ENCODE results near the gene KCNK10. TPM values are rescaled to one million over a fixed set of nuclear protein-coding genes. Genes with fewer than 3 reads are reported as not detected.

Gene KCNK10
- total RNA-seq, 1 donor from 2014 or later: not detected

DNA sequence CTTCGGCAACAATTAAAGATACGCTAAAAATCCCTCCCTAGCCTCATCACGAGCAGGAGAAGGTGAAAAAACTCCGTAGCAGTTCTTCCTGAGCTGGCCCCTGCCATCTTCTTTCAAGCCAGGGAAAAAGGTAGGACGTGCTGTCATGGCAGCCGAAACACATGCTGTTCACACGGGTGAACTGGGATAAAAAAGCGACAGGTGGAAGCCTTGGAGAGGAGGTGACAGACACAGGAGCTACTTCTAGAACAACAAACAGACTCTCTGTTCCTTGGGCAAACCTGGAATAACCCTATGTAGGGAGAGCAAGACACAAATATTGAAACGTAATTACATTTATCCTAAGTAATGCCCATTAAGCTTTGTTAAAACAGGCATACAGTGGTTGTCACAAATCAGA, 81.3 kb downstream of the KCNK10 start:
- H3K36me3 Mint-ChIP-seq: no peaks in the 10 kb centered on the region
- H3K27ac Mint-ChIP-seq: no peak overlapping the region
- no peaks in the 10 kb centered on the region for H3K4me1 Mint-ChIP-seq
- H3K4me3 Mint-ChIP-seq: no peak overlapping the region
- DNase-seq (ENCODE audit: low spot score in 2 of 2, unreplicated experiment in 2 of 2): no peak
- H3K9me3 Mint-ChIP-seq: no peaks in the 10 kb centered on the region
- TF ChIP-seq, protein P1, sequence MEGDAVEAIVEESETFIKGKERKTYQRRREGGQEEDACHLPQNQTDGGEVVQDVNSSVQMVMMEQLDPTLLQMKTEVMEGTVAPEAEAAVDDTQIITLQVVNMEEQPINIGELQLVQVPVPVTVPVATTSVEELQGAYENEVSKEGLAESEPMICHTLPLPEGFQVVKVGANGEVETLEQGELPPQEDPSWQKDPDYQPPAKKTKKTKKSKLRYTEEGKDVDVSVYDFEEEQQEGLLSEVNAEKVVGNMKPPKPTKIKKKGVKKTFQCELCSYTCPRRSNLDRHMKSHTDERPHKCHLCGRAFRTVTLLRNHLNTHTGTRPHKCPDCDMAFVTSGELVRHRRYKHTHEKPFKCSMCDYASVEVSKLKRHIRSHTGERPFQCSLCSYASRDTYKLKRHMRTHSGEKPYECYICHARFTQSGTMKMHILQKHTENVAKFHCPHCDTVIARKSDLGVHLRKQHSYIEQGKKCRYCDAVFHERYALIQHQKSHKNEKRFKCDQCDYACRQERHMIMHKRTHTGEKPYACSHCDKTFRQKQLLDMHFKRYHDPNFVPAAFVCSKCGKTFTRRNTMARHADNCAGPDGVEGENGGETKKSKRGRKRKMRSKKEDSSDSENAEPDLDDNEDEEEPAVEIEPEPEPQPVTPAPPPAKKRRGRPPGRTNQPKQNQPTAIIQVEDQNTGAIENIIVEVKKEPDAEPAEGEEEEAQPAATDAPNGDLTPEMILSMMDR (IDR thresholded peaks at IDR 0.05; ENCODE audit: unreplicated experiment): no peak
- H3K27me3 Mint-ChIP-seq (ENCODE audit: low read depth): peaks cover 53% of the 10 kb centered on the region

DNA sequence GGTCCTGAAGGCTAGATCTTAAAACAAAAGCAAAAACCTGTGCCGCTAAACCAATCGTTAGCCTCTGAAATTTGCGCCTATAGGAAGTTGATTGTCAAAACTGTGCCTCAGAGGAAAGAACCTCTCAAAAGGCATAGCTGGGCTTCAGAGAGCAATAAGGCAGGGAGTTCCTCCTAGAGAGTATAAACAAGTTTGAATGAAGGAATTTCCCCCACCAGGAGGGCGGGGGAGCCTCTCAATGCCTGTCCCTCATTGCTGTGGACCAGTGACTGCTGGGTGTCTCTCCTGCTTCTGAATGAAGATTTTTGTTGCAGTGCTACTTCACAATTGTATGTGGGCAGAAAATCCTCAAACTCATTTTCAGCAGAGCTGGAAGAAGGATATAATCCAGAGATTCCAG, 88.6 kb downstream of the KCNK10 start:
- no peaks in the 10 kb centered on the region for H3K36me3 Mint-ChIP-seq
- no peak overlapping the region for H3K4me3 Mint-ChIP-seq
- peaks cover 10% of the 10 kb centered on the region for H3K9me3 Mint-ChIP-seq
- H3K27ac Mint-ChIP-seq: no peak overlapping the region
- H3K4me1 Mint-ChIP-seq: no peaks in the 10 kb centered on the region
- no peak for DNase-seq (ENCODE audit: low spot score in 2 of 2, unreplicated experiment in 2 of 2)
- peaks cover 16% of the 10 kb centered on the region for H3K27me3 Mint-ChIP-seq (ENCODE audit: low read depth)
- TF ChIP-seq, protein P1 (IDR thresholded peaks at IDR 0.05; ENCODE audit: unreplicated experiment): no peak

DNA sequence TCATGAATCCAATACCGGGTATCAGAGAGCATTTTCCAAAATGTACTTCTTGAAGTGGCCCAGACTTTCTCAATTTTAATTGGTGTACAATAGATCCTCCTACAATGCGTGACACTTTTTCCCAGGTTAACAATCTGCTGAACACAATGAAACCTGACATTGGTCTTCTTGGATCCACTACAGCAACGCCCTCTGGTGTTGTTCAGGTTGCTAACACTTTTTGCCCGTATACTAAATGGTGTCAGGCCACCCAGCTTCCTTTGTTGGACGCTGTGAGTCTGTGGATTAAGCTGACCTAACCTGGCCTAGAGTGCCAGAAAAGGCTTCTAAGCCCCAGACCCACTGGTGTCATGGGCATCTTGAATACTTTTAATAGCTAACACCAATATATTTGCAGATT, 89.2 kb downstream of the KCNK10 start:
- H3K9me3 Mint-ChIP-seq: peaks cover 10% of the 10 kb centered on the region
- no peaks in the 10 kb centered on the region for H3K36me3 Mint-ChIP-seq
- DNase-seq (ENCODE audit: low spot score in 2 of 2, unreplicated experiment in 2 of 2): no peak
- peaks cover 16% of the 10 kb centered on the region for H3K27me3 Mint-ChIP-seq (ENCODE audit: low read depth)
- no peak overlapping the region for H3K4me3 Mint-ChIP-seq
- H3K4me1 Mint-ChIP-seq: no peaks in the 10 kb centered on the region
- H3K27ac Mint-ChIP-seq: no peak overlapping the region
- TF ChIP-seq, protein P1 (IDR thresholded peaks at IDR 0.05; ENCODE audit: unreplicated experiment): no peak

DNA sequence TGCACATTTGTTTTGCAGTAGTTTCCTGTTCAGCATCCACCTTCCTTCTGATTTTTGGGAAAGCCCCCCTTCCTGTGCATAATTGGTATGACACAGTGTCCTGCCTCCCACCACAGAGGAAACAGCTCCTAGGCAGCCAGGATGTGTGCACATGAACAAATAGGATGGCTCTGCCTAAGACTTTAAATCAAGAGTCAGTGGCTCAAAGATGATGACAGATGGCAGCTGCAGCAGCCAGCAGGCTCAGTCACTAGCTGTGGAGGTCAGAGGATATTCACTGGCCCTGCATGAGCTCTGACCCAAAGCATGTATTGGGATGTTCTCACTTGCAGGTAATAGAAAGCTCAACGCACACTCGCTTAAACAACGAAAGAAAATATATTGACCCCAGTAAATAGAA, 90.3 kb downstream of the KCNK10 start:
- Mint-ChIP-seq H3K27me3 (ENCODE audit: low read depth) (peaks cover 16% of the 10 kb centered on the region), H3K27ac (no peak overlapping the region), H3K9me3 (peaks cover 10% of the 10 kb centered on the region), H3K4me1 (no peaks in the 10 kb centered on the region), H3K4me3 (no peak overlapping the region), H3K36me3 (no peaks in the 10 kb centered on the region)
- TF ChIP-seq, protein P1 (IDR thresholded peaks at IDR 0.05; ENCODE audit: unreplicated experiment): no peak
- no peak for DNase-seq (ENCODE audit: low spot score in 2 of 2, unreplicated experiment in 2 of 2)

DNA sequence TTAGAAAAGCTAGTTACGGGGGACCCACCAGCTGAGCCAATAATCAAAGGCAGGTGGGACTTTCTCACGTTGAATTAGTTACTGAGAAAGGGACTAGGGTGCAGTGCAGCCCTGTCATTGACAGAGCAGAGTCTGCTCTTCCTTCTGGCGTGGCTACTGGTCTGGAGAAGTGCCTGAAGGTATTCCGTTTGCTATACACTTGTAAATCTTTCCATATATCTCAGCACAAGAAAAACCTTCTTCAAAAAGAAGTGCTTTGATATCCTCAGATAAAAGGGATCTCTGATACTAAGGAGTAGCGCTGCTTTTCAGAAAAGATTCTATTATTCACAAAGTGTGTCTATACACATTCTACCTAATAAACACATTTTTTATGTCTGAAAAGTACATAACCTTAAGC, 91.5 kb downstream of the KCNK10 start:
- peaks cover 10% of the 10 kb centered on the region for H3K9me3 Mint-ChIP-seq

More for the DNA sequence above, 91.5 kb downstream of the KCNK10 start:
- no peak overlapping the region for H3K27ac Mint-ChIP-seq
- H3K27me3 Mint-ChIP-seq (ENCODE audit: low read depth): peaks cover 23% of the 10 kb centered on the region
- TF ChIP-seq, protein P1 (IDR thresholded peaks at IDR 0.05; ENCODE audit: unreplicated experiment): no peak
- no peak overlapping the region for H3K4me3 Mint-ChIP-seq
- DNase-seq (ENCODE audit: low spot score in 2 of 2, unreplicated experiment in 2 of 2): no peak
- H3K36me3 Mint-ChIP-seq: no peaks in the 10 kb centered on the region
- H3K4me1 Mint-ChIP-seq: no peaks in the 10 kb centered on the region

Data from mesothelial cell of epicardium (in vitro differentiated cells).